HG02798 (cell line): Measurements from ENCODE around the gene TMCO5A.
"Not testable (repeated sequence)": the region's sequence is repeated elsewhere in the genome, so short reads cannot be mapped to it uniquely, and the experiment has no call there.

ENCODE experiments used
- ATAC-seq: cut with Tn5 transposase; IDR thresholded peaks from one replicate; pipeline ENCODE4 v1.9.1; 2021; ENCODE audit warnings: mild to moderate bottlenecking; ENCODE audit not compliant: unreplicated experiment, poor library complexity

The TMCO5A gene

GRCh38 chr15:37960742-37961141 is 26.3 kb downstream of the TMCO5A start:
- not testable (repeated sequence) for ATAC-seq

- ATAC-seq: no peak
These were observed 33.3 kb downstream of the TMCO5A start for GRCh38 chr15:37967788-37968187.

GRCh38 chr15:37973856-37974255 is 39.4 kb downstream of the TMCO5A start:
- no peak for ATAC-seq

- no peak for ATAC-seq
These were observed 43.8 kb downstream of the TMCO5A start for GRCh38 chr15:37978231-37978630.

GRCh38 chr15:37979671-37980409 is 45.4 kb downstream of the TMCO5A start:
- no peak for ATAC-seq

- ATAC-seq: no peak
These were observed 46.8 kb downstream of the TMCO5A start for GRCh38 chr15:37981201-37981600.

GRCh38 chr15:37981775-37982174 is 47.3 kb downstream of the TMCO5A start:
- ATAC-seq: no peak

- ATAC-seq: no peak
These were observed 49.9 kb downstream of the TMCO5A start for GRCh38 chr15:37984368-37984767.

GRCh38 chr15:37995461-37996347 is 61.3 kb downstream of the TMCO5A start:
- ATAC-seq: peak; percentile 83
